Karpas-422 (cell line): Measurements from ENCODE around the gene HIBCH. TPM values are rescaled to one million over a fixed set of nuclear protein-coding genes. Genes with fewer than 3 reads are reported as not detected.
"Not testable (repeated sequence)": the region's sequence is repeated elsewhere in the genome, so short reads cannot be mapped to it uniquely, and the experiment has no call there.

Source experiments
- DNase-seq: peaks from one replicate; pipeline ENCODE4 v3.0.0-alpha.2; 2015
- H2AFZ ChIP-seq: fragments of 200-600 bp; sonication (generic); 2 replicates; pipeline ENCODE4 v1.6.1; 2014; ENCODE audit warnings: antibody characterized with exemption, low read length, mixed read lengths
- H3K27ac ChIP-seq: fragments of 200-600 bp; sonication (generic); 2 replicates; pipeline ENCODE4 v1.5.1; 2014; ENCODE audit warnings: mild to moderate bottlenecking, low read length, moderate library complexity
- H3K27me3 ChIP-seq: fragments of 200-600 bp; sonication (generic); 2 replicates; pipeline ENCODE4 v1.6.1; 2014; ENCODE audit warnings: low read length, mixed read lengths
- H3K36me3 ChIP-seq: fragments of 200-600 bp; sonication (generic); 2 replicates; pipeline ENCODE4 v1.6.1; 2014; ENCODE audit warnings: low read length, mixed read lengths; ENCODE audit not compliant: insufficient read depth
- H3K4me1 ChIP-seq: fragments of 200-600 bp; sonication (generic); 2 replicates; pipeline ENCODE4 v1.6.1; 2014; ENCODE audit warnings: mild to moderate bottlenecking, low read length, mixed read lengths
- H3K4me2 ChIP-seq: fragments of 200-600 bp; sonication (generic); 2 replicates; pipeline ENCODE4 v1.6.1; 2014; ENCODE audit warnings: low read length, low read depth, mild to moderate bottlenecking; ENCODE audit not compliant: poor library complexity, severe bottlenecking
- H3K4me3 ChIP-seq: fragments of 200-600 bp; sonication (generic); 2 replicates; pipeline ENCODE4 v1.5.1; 2014; ENCODE audit warnings: mild to moderate bottlenecking, antibody characterized with exemption, low read length, mixed read lengths
- H3K79me2 ChIP-seq: fragments of 200-600 bp; sonication (generic); 2 replicates; pipeline ENCODE4 v1.6.1; 2014; ENCODE audit warnings: mild to moderate bottlenecking, low read length, mixed read lengths
- H3K9ac ChIP-seq: fragments of 200-600 bp; sonication (generic); 2 replicates; pipeline ENCODE4 v1.6.0; 2014; ENCODE audit warnings: low read length
- H3K9me2 ChIP-seq: fragments of 200-600 bp; sonication (generic), shearing (Covaris generic); replicated peaks from 2 replicates; pipeline ENCODE4 v1.6.0; 2014; ENCODE audit warnings: mild to moderate bottlenecking, low read length, moderate library complexity; ENCODE audit not compliant: insufficient read depth
- H3K9me3 ChIP-seq: fragments of 300-700, 200-600 bp; sonication (generic); 2 replicates; pipeline ENCODE4 v1.6.1; 2014; ENCODE audit warnings: low read length, mixed read lengths
- H4K20me1 ChIP-seq: fragments of 200-600 bp; sonication (generic); 2 replicates; pipeline ENCODE4 v1.6.1; 2014; ENCODE audit warnings: mild to moderate bottlenecking, antibody characterized with exemption, low read length, low read depth; ENCODE audit not compliant: insufficient read depth
- total RNA-seq: library from RNA; depleted of rRNA; stranded (reverse); fragments of >200 nt; shearing (Covaris generic); gene quantifications from 2 replicates; pipeline ENCODE4 v1.2.3, GENCODE V29; 2014; ENCODE audit warnings: low replicate concordance

The HIBCH gene
- total RNA-seq, 1 experiment from 2014 or later: 33.5 TPM

DNA sequence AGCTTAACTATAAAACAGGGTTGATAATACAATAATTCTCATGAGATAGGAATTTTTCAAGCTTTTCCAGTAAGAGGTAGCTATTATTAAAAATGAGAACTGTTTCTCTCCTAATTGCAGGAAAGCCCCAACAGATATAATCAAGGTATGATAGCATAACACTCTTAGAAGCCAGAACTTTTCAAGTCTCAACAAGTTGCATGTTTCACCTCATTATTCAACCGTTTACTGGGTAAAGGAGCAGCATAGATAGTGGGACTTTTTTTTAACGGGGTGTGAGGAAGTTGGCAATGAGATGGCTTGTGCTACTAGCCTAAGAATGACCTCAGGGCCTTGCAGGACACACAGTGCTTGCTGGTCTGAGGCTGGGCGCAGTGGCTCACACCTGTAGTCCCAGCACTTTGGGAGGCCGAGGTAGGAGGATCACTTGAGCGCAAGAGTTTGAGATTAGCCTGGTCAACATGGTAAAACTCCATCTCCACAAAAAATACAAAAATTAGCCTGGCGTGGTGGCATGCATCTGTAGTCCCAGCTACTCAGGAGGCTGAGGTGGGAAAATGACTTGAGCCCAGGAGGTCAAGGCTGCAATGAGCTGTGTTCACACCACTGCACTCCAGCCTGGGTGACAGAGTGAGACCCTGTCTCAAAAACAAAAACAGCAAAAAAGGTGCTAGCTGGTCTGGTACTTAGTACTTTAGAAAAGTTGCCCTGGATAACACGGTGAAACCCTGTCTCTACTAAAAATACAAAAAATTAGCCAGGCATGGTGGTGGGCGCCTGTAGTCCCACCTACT lies 39.2 kb upstream of the HIBCH start:
- not testable (repeated sequence) for H3K9me2 ChIP-seq, H2AFZ ChIP-seq, H3K27ac ChIP-seq

DNA sequence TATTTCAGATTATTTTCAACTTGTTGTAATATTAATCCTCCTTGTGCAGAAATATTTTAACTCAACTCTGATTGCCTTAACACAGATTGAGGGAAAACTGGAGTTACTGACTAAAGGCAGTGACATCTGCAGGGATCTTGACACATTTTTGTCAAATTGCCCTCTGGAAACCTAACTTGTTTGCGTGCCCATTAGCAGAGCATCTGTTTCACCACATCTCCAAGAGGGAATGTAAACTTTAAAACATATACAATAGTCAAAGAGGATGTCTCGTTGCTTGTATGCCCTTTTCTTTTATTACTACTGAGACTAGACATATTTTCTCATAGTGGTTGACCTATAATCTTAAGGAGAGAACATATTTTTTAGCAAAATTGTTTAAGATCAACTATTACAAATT lies 38.0 kb upstream of the HIBCH start:
- H3K36me3 ChIP-seq: no peaks in the 10 kb centered on the region
- no peaks in the 10 kb centered on the region for H3K9me3 ChIP-seq
- no peak for DNase-seq
- H3K9me2 ChIP-seq: no peaks in the 10 kb centered on the region
- no peaks in the 10 kb centered on the region for H3K79me2 ChIP-seq
- no peaks in the 10 kb centered on the region for H3K27me3 ChIP-seq
- no peak overlapping the region for H3K4me3 ChIP-seq
- no peak overlapping the region for H2AFZ ChIP-seq
- H3K4me1 ChIP-seq: peaks cover 3% of the 10 kb centered on the region
- H3K27ac ChIP-seq: no peak overlapping the region
- no peaks in the 10 kb centered on the region for H4K20me1 ChIP-seq
- no peak overlapping the region for H3K9ac ChIP-seq
- H3K4me2 ChIP-seq: no peak overlapping the region

More for the DNA sequence above, 39.2 kb upstream of the HIBCH start:
- H4K20me1 ChIP-seq, H3K79me2 ChIP-seq, DNase-seq, H3K4me1 ChIP-seq, H3K9me3 ChIP-seq, H3K9ac ChIP-seq, H3K36me3 ChIP-seq, H3K4me3 ChIP-seq, H3K27me3 ChIP-seq, H3K4me2 ChIP-seq: not testable (repeated sequence)

DNA sequence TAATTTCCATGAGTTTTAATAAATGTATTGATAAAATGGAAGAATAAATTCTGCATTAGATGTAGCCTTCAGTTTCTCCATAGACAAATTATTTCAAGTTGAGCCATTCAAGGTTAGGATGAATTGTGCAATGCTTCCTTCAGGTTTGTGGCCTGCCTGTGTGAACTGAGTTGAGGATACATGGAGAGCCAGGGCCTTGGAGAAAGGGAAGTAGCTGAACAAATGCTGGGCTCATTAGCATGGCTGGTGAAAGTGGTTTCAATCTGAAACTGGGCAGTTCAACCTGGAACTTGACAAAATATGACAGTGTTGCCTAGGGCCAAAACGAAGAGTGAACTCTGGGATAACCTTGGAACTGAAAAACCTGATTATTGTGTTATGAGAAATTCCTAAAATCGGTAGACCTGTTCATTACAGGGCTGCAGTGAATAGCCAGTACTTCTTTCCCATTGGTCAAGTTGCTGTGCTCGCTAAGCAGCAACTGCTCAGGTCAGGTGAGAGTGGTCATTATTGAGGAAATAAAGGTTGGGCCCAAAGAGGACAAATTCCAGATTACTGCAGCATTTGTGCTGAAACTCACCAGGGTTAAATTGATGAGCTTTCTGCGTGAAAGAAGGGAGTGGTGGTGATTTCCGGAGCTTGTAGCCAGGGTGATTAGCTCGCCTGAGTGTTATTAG lies 36.5 kb upstream of the HIBCH start:
- Histone ChIP-seq H3K9me3 (no peaks in the 10 kb centered on the region), H3K4me2 (no peak overlapping the region), H2AFZ (no peak overlapping the region), H3K27ac (no peak overlapping the region), H3K36me3 (no peaks in the 10 kb centered on the region), H3K27me3 (no peaks in the 10 kb centered on the region), H3K9me2 (no peaks in the 10 kb centered on the region), H3K9ac (no peak overlapping the region), H3K79me2 (no peaks in the 10 kb centered on the region), H3K4me1 (peaks cover 3% of the 10 kb centered on the region), H4K20me1 (no peaks in the 10 kb centered on the region), H3K4me3 (no peak overlapping the region)
- DNase-seq: no peak

DNA sequence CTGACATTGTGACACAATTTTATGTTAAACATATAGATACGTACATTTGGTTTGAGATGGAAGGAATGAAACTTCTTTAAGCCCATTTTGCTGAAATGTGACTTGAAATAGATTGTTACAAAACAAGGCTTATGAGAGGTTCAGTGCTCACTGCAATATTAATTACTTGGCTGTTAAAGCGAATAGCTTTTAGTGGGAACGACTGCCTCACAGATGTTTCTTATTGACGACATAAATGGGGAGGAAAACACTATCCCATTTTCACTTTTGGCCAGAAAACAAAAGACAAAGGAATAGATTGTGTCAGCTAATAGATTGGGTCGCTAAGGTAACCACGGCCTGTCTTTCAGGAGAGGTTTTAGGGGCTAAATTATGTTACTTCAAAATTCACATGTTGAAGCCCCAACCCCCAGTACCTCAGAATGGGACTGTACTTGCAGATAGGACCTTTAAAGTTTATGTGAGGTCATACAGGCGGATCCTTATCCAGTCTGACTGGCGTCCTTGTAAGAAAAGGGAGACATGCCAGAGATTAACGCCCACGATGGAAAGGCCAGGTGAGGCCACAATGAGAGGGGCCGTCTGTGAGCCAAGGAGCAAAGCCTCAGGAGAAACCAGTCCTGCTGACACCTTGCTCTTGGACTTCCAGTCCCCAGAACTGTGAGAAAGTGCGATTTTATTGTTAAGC lies 34.5 kb upstream of the HIBCH start:
- no peaks in the 10 kb centered on the region for H3K9me2 ChIP-seq
- H3K9me3 ChIP-seq: no peaks in the 10 kb centered on the region
- H3K4me3 ChIP-seq: no peak overlapping the region
- DNase-seq: no peak
- H2AFZ ChIP-seq: no peak overlapping the region
- no peaks in the 10 kb centered on the region for H3K36me3 ChIP-seq
- H3K9ac ChIP-seq: no peak overlapping the region
- no peak overlapping the region for H3K4me2 ChIP-seq
- no peaks in the 10 kb centered on the region for H3K79me2 ChIP-seq
- no peaks in the 10 kb centered on the region for H3K4me1 ChIP-seq
- no peak overlapping the region for H3K27ac ChIP-seq
- H4K20me1 ChIP-seq: no peaks in the 10 kb centered on the region
- no peaks in the 10 kb centered on the region for H3K27me3 ChIP-seq

DNA sequence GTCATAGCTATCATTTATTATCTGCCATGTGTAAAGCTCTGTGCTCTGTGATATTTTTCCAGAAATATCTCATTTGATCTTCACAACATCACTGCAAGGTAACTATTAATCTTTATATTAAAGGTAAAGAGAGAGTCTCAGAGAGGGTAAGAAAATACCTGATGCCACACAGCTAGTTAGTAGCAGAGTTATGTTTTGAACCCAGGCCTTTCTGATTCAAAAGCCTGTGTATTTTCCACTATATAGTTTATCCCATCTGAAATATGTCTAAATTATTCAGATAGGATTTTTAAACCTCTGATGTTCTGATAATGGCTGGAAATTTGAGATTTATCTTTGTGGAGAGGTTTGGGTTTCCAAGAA lies 33.9 kb upstream of the HIBCH start:
- Histone ChIP-seq H3K4me3 (no peak overlapping the region), H3K9ac (no peak overlapping the region), H3K27ac (no peak overlapping the region), H3K36me3 (no peaks in the 10 kb centered on the region), H3K4me1 (no peaks in the 10 kb centered on the region), H3K9me3 (no peaks in the 10 kb centered on the region), H3K4me2 (no peak overlapping the region), H3K27me3 (no peaks in the 10 kb centered on the region), H3K9me2 (no peaks in the 10 kb centered on the region), H3K79me2 (no peaks in the 10 kb centered on the region), H4K20me1 (no peaks in the 10 kb centered on the region), H2AFZ (no peak overlapping the region)
- DNase-seq: no peak

DNA sequence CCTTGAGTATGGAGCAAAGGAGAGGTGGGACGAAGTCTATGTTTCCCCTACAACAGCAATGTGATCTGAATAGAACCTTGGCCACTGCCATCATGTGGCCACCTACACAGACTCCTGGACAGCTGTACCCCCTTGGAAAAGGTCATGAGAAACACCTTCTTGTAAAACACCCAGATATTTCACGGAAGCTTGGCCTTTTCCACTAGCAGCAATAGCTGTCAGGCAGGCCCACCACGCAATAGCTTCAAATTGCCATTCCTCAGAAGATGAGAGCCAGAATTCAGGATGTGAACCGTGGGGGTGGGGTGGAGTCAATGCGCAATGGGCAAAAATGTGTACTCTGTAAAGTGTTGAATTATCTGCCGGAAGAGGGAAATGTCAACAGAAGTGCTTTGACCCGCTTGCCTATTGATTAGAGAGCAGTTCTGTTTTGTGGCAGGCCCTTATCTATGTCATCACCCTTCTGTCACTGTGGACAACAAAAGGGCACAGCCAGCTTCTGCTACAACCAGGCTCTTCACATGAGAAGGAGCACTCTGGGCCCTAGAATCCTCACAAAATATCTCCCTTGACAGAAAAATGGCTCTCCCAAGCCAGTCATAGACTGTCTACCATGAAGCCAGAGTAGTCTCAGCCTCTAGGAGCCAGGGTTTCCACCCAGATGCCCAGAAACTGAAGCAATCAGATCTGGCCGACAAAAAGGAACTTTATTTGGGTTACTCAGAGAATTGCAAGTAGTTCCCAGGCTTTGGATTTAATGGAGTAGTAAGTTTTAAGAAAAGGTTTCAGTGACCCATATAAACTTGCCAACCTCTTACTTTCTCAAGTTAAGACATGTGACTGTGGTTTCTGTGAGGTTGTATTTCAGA lies 33.3 kb upstream of the HIBCH start:
- no peaks in the 10 kb centered on the region for H3K4me1 ChIP-seq
- H3K4me3 ChIP-seq: no peak overlapping the region
- no peaks in the 10 kb centered on the region for H3K9me2 ChIP-seq
- H3K36me3 ChIP-seq: no peaks in the 10 kb centered on the region
- no peak overlapping the region for H3K27ac ChIP-seq
- no peaks in the 10 kb centered on the region for H3K9me3 ChIP-seq
- no peak overlapping the region for H3K9ac ChIP-seq
- DNase-seq: no peak
- no peaks in the 10 kb centered on the region for H3K27me3 ChIP-seq
- H3K4me2 ChIP-seq: no peak overlapping the region
- H3K79me2 ChIP-seq: no peaks in the 10 kb centered on the region
- H2AFZ ChIP-seq: no peak overlapping the region
- H4K20me1 ChIP-seq: no peaks in the 10 kb centered on the region

DNA sequence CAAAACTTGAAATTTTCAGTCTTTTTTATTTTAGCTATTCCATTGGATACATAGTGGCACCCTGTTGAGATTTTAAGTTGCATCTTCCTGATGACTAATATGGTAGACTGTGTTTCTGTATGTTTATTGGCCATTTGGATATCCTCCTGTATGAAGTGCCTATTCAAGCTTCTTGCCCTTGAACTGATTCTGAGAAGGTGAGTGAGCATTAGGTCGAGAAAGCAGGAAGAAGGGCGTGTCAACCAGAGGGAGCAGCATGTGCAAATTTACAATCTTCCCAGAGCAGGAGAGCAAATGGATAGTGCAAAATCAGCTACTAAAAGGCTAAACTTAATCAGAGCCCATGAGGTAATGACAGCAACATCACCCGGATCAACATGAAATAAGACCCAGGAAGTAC lies 32.3 kb upstream of the HIBCH start:
- no peaks in the 10 kb centered on the region for H3K36me3 ChIP-seq
- no peak overlapping the region for H3K9ac ChIP-seq
- no peaks in the 10 kb centered on the region for H3K9me3 ChIP-seq
- H3K9me2 ChIP-seq: no peaks in the 10 kb centered on the region
- no peaks in the 10 kb centered on the region for H3K4me1 ChIP-seq
- DNase-seq: no peak
- no peaks in the 10 kb centered on the region for H3K79me2 ChIP-seq
- H2AFZ ChIP-seq: no peak overlapping the region
- no peaks in the 10 kb centered on the region for H4K20me1 ChIP-seq
- H3K27me3 ChIP-seq: no peaks in the 10 kb centered on the region
- no peak overlapping the region for H3K4me3 ChIP-seq
- no peak overlapping the region for H3K4me2 ChIP-seq
- H3K27ac ChIP-seq: no peak overlapping the region

DNA sequence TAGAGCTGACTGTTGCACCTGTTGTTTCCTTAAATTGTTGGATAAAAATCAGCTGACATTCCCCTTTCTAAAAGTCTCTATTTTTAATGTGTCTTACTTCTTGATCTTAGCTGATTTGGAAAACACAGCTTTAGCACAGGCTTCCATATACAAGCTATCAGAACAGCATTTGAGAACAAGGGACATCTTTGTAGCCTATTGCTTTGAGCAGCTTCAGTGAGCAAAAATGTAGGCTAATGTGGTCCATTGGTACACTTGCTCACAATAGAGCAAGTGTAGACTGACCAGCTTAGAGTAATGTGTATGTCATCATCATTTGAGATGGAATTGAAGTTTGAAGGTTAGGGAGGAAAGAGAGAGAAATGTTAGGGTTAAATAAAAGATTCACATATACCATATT lies 30.7 kb upstream of the HIBCH start:
- DNase-seq: no peak
- Histone ChIP-seq H3K79me2 (no peaks in the 10 kb centered on the region), H3K27ac (no peak overlapping the region), H2AFZ (no peak overlapping the region), H3K36me3 (no peaks in the 10 kb centered on the region), H3K9me2 (no peaks in the 10 kb centered on the region), H3K4me2 (no peak overlapping the region), H3K4me1 (no peaks in the 10 kb centered on the region), H3K27me3 (no peaks in the 10 kb centered on the region), H3K9ac (no peak overlapping the region), H4K20me1 (no peaks in the 10 kb centered on the region), H3K9me3 (no peaks in the 10 kb centered on the region), H3K4me3 (no peak overlapping the region)
